ENCODE measurements around the gene GRIK4.

DNA sequence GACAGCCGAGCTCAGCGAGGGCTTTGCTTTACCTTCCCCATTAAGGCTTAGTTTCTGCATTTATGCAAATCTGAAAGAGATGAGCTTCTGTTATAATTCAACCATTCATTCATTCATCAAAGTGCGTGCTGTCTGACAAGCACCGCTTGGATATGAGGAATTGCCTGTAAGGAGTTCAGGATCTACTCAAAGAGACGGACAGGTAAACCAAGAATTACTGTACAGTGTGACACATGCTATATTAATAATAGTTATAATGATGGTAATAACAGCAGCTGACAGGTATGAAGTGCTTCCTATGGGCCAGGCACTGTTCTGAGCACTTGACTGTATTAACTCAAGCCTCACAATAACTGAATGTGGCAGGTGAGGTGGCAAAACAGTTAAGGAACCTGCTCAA, 402.5 kb downstream of the GRIK4 start:
- TF ChIP-seq, protein P1, sequence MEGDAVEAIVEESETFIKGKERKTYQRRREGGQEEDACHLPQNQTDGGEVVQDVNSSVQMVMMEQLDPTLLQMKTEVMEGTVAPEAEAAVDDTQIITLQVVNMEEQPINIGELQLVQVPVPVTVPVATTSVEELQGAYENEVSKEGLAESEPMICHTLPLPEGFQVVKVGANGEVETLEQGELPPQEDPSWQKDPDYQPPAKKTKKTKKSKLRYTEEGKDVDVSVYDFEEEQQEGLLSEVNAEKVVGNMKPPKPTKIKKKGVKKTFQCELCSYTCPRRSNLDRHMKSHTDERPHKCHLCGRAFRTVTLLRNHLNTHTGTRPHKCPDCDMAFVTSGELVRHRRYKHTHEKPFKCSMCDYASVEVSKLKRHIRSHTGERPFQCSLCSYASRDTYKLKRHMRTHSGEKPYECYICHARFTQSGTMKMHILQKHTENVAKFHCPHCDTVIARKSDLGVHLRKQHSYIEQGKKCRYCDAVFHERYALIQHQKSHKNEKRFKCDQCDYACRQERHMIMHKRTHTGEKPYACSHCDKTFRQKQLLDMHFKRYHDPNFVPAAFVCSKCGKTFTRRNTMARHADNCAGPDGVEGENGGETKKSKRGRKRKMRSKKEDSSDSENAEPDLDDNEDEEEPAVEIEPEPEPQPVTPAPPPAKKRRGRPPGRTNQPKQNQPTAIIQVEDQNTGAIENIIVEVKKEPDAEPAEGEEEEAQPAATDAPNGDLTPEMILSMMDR (conservative IDR thresholded peaks at IDR 0.05; ENCODE audit: low read length), result no peak
- TF ChIP-seq EZH2phosphoT487 (IDR thresholded peaks at IDR 0.05; ENCODE audit: borderline replicate concordance, low read depth, low read length), result no peak

Data from OCI-LY7 (cell line).